Measurements from ENCODE around the gene RPS6KA6.

Gene RPS6KA6

DNA sequence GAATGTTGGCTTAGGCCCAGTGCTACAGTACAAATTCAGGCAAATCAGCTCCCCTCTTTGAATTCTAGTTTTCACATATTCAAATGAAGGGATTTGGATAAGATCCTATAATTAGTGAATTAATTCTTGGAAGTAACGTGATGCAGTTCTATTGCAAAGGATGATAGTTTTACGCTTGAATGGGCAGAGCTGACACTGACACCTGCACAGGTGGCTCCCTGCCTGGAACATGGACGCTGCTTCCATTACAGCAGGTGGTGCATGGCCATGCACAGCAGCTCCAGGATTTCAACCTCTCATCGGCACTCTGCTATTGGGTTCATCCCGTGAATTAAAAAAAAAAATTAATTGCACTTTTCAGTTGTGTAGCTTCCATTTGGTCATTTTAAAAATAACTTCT, 28.4 kb upstream of the RPS6KA6 start:
- no peak for DNase-seq (ENCODE audit: low spot score)
- no peak for TF ChIP-seq CTCF (IDR thresholded peaks at IDR 0.05; ENCODE audit: extremely low read depth, missing control alignments)

- no peak for DNase-seq (ENCODE audit: low spot score)
- TF ChIP-seq CTCF (IDR thresholded peaks at IDR 0.05; ENCODE audit: extremely low read depth, missing control alignments), result no peak
Observed at GRCh38 chrX:84205276-84205675, 17.3 kb upstream of the RPS6KA6 start.

- DNase-seq (ENCODE audit: low spot score), result no peak
- TF ChIP-seq CTCF (IDR thresholded peaks at IDR 0.05; ENCODE audit: extremely low read depth, missing control alignments), result no peak
Observed at GRCh38 chrX:84199688-84200087, 11.7 kb upstream of the RPS6KA6 start.

- no peak for DNase-seq (ENCODE audit: low spot score)
- no peak for TF ChIP-seq CTCF (IDR thresholded peaks at IDR 0.05; ENCODE audit: extremely low read depth, missing control alignments)
Observed at GRCh38 chrX:84197550-84197949, 9.6 kb upstream of the RPS6KA6 start.

DNA sequence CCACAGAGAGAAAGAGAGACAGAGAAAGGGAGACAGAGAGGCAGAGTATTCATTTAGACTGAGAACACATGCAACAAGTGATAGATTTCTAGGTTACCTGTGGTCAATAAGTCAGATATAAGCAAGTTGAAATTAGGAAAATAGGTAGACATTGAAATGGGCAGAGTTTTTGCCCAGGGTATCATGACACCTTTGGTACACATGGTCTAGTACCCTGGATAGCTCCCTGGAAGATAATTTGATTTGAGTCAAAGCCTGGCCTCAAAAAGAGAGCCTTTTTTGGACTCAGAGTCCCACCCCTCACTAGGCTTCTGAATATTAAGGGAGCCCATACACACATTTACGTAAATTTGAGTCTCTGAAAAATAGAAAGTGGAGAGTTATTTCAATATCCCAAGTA, 4.0 kb upstream of the RPS6KA6 start:
- no peak for DNase-seq (ENCODE audit: low spot score)
- no peak for TF ChIP-seq CTCF (IDR thresholded peaks at IDR 0.05; ENCODE audit: extremely low read depth, missing control alignments)

DNA sequence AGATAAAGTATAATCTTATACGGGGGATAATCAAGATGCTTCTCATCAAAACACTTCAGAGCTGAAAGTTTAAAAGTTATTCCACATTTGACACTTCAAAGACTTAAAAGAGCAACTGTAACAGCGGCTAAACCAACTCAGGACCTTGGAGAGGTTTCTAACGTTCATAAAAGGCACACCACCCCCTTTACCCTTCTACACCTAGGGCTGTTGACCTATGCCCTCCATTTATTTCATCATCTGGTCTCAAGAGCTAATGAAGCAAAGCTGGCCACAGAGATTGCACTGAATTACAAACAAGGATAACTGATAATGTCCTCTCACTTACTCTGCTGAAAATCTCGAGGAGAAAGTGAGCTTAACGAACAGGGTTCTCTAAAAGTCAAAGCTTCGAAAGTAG, 1.1 kb upstream of the RPS6KA6 start:
- no peak for DNase-seq (ENCODE audit: low spot score)
- TF ChIP-seq CTCF (IDR thresholded peaks at IDR 0.05; ENCODE audit: extremely low read depth, missing control alignments), result no peak

GRCh38 chrX:84188320-84188834, 378 bp upstream of the RPS6KA6 start:
- no peak for TF ChIP-seq CTCF (IDR thresholded peaks at IDR 0.05; ENCODE audit: extremely low read depth, missing control alignments)
- no peak for DNase-seq (ENCODE audit: low spot score)

Measured in GM20000 (cell line).